Caco-2 (cell line): ENCODE results near the gene NKX1-2. TPM values are rescaled to one million over a fixed set of nuclear protein-coding genes. Genes with fewer than 3 reads are reported as not detected.

Experiments
- BruUV-seq: library from RNA; stranded (reverse); fragments of 400-500 nt; replicated peaks from 2 replicates; lab custom pipeline; 2021; lab: Mats Ljungman, UMichigan
- CTCF ChIA-PET: fragments of 300-600 bp; sonication (Branson Sonifier 250); formaldehyde crosslinking; loops from one replicate; lab custom pipeline; 2022; ENCODE audit warnings: antibody characterized with exemption; lab: Charles Lee
- POLR2A ChIA-PET: fragments of 300-600 bp; sonication (Branson Sonifier 250); formaldehyde crosslinking; loops from one replicate; lab custom pipeline; 2022; ENCODE audit warnings: antibody characterized with exemption; lab: Charles Lee
- DNase-seq, 2 experiments: peaks; one replicate each; pipeline versions ENCODE4 v3.0.0 to v3.0.0-alpha.2; 2020 to 2022
- H3K27me3 ChIP-seq: replicated peaks from 2 replicates; pipeline ENCODE4 v1.6.0; 2011; ENCODE audit warnings: low read length; ENCODE audit not compliant: control insufficient read depth, insufficient read depth
- H3K36me3 ChIP-seq: 2 replicates; pipeline ENCODE4 v1.5.1; 2011; ENCODE audit warnings: low read length; ENCODE audit not compliant: control insufficient read depth, insufficient read depth
- H3K4me1 ChIP-seq: fragments of 250-450 bp; sonication (Bioruptor Pico); 2 replicates; pipeline ENCODE4 v1.5.1; 2020; ENCODE audit warnings: mild to moderate bottlenecking
- H3K4me3 ChIP-seq: 2 replicates; pipeline ENCODE4 v1.5.1; 2011; ENCODE audit warnings: low read depth, mild to moderate bottlenecking, control low read depth, low read length
- H3K9me3 ChIP-seq: fragments of 250-450 bp; sonication (Bioruptor Pico); 2 replicates; pipeline ENCODE4 v1.5.1; 2020; ENCODE audit warnings: mild to moderate bottlenecking, moderate library complexity
- H3K27ac Mint-ChIP-seq: one replicate; pipeline ENCODE4 v1.8.0; 2022; ENCODE audit warnings: mixed read lengths; ENCODE audit not compliant: unreplicated experiment
- H3K27me3 Mint-ChIP-seq: one replicate; pipeline ENCODE4 v1.8.0; 2022; ENCODE audit warnings: mixed read lengths; ENCODE audit not compliant: insufficient read depth, unreplicated experiment
- H3K36me3 Mint-ChIP-seq: one replicate; pipeline ENCODE4 v1.8.0; 2022; ENCODE audit warnings: mild to moderate bottlenecking, mixed read lengths; ENCODE audit not compliant: insufficient read depth, unreplicated experiment
- H3K4me1 Mint-ChIP-seq: one replicate; pipeline ENCODE4 v1.8.0; 2022; ENCODE audit warnings: low read depth, mixed read lengths; ENCODE audit not compliant: unreplicated experiment
- H3K4me3 Mint-ChIP-seq: one replicate; pipeline ENCODE4 v1.8.0; 2022; ENCODE audit warnings: mild to moderate bottlenecking, moderate library complexity, mixed read lengths; ENCODE audit not compliant: unreplicated experiment
- H3K9me3 Mint-ChIP-seq: one replicate; pipeline ENCODE4 v1.8.0; 2022; ENCODE audit warnings: mixed read lengths; ENCODE audit not compliant: unreplicated experiment
- CTCF ChIP-seq, 2 experiments: fragments of 200-600 bp in 1 of 2; IDR thresholded peaks; 1 replicate in 1 of 2; 2 replicates in 1 of 2; pipeline versions ENCODE4 v1.5.1 to v1.8.0; 2011 to 2022; ENCODE audit warnings: antibody characterized with exemption in 1 of 2, control low read depth in 1 of 2, inconsistent platforms in 1 of 2, low read depth in 1 of 2, low read length in 1 of 2, mild to moderate bottlenecking in 1 of 2, moderate library complexity in 1 of 2; ENCODE audit not compliant: insufficient read depth in 1 of 2, severe bottlenecking in 1 of 2, unreplicated experiment in 1 of 2
- intact Hi-C: fragments of 100-400 bp; cut with micrococcal nuclease; formaldehyde crosslinking; loops from one replicate; pipeline ENCODE4 v1.10.0; 2022; ENCODE audit not compliant: unreplicated experiment
- total RNA-seq: library from RNA; stranded (reverse); gene quantifications from 2 replicates; pipeline ENCODE4 v1.2.3, GENCODE V29; 2022

NKX1-2 gene
- total RNA-seq, 1 experiment from 2014 or later, result 2.8 TPM

- TF ChIP-seq CTCF (IDR thresholded peaks at IDR 0.05; ENCODE audit: insufficient read depth in 1 of 2, low read depth in 1 of 2, low read length in 1 of 2, severe bottlenecking in 1 of 2, unreplicated experiment in 1 of 2), result no peak
- Mint-ChIP-seq H3K27ac (no peak overlapping the region), H3K4me1 (peaks cover 9% of the 10 kb centered on the region), H3K27me3 (no peaks in the 10 kb centered on the region), H3K4me3 (no peak overlapping the region), H3K36me3 (peaks cover 5% of the 10 kb centered on the region), H3K9me3 (no peaks in the 10 kb centered on the region)
- H3K36me3 ChIP-seq, result no peaks in the 10 kb centered on the region; the same call in 1 of the 2 replicates
- no TSS peak for BruUV-seq
- no peak overlapping the region for H3K4me3 ChIP-seq
- intact Hi-C loops, result no loop called here
- H3K4me1 ChIP-seq, result peaks cover 3% of the 10 kb centered on the region; the same call in 1 of the 2 replicates
- DNase-seq, result no peak
- H3K9me3 ChIP-seq, result no peaks in the 10 kb centered on the region
- H3K27me3 ChIP-seq, result no peaks in the 10 kb centered on the region
- ChIA-PET CTCF (no interaction called here), POLR2A (interaction anchor here (0.5 kb wide), 1 partner anchor 17 kb away, joined by 9 read pairs; no protein-coding TSS in a partner anchor)
Observed at GRCh38 chr10:124492266-124492665, 42.4 kb upstream of the NKX1-2 start.

- Mint-ChIP-seq H3K36me3 (peaks cover 12% of the 10 kb centered on the region), H3K4me1 (peaks cover 9% of the 10 kb centered on the region), H3K4me3 (no peak overlapping the region), H3K9me3 (peaks cover 2% of the 10 kb centered on the region), H3K27me3 (no peaks in the 10 kb centered on the region), H3K27ac (no peak overlapping the region)
- no peak for DNase-seq
- Histone ChIP-seq H3K4me1 (peaks cover 11% of the 10 kb centered on the region), H3K9me3 (peaks cover 7% of the 10 kb centered on the region), H3K36me3 (peaks cover 2% of the 10 kb centered on the region; the same call in 1 of the 2 replicates), H3K27me3 (no peaks in the 10 kb centered on the region), H3K4me3 (no peak overlapping the region)
- no peak for TF ChIP-seq CTCF (IDR thresholded peaks at IDR 0.05; ENCODE audit: insufficient read depth in 1 of 2, low read depth in 1 of 2, low read length in 1 of 2, severe bottlenecking in 1 of 2, unreplicated experiment in 1 of 2)
- POLR2A ChIA-PET, result no interaction called here
- intact Hi-C loops, result no loop called here
- no TSS peak for BruUV-seq
- CTCF ChIA-PET, result no interaction called here
Observed at GRCh38 chr10:124491105-124491504, 41.3 kb upstream of the NKX1-2 start.

GRCh38 chr10:124486635-124487034 is 36.8 kb upstream of the NKX1-2 start:
- Mint-ChIP-seq H3K9me3 (peaks cover 9% of the 10 kb centered on the region), H3K27ac (no peak overlapping the region), H3K4me3 (no peak overlapping the region), H3K36me3 (peaks cover 28% of the 10 kb centered on the region), H3K27me3 (no peaks in the 10 kb centered on the region), H3K4me1 (peaks cover 19% of the 10 kb centered on the region)
- Histone ChIP-seq H3K9me3 (peaks cover 7% of the 10 kb centered on the region), H3K27me3 (no peaks in the 10 kb centered on the region), H3K4me3 (no peak overlapping the region), H3K4me1 (peaks cover 15% of the 10 kb centered on the region), H3K36me3 (peaks cover 2% of the 10 kb centered on the region)
- DNase-seq, result peak; percentile 79 to 82
- ChIA-PET POLR2A (no interaction called here), CTCF (no interaction called here)
- intact Hi-C loops, result loop anchor here (1.0 kb wide), 2 partner anchors 10 to 16 kb away; no protein-coding TSS in a partner anchor
- no TSS peak for BruUV-seq
- no peak for TF ChIP-seq CTCF (IDR thresholded peaks at IDR 0.05; ENCODE audit: insufficient read depth in 1 of 2, low read depth in 1 of 2, low read length in 1 of 2, severe bottlenecking in 1 of 2, unreplicated experiment in 1 of 2)
